Astrocyte of the spinal cord (primary cell): Measurements from ENCODE around the gene SCAMP4.
"Not testable (repeated sequence)": the region's sequence is repeated elsewhere in the genome, so short reads cannot be mapped to it uniquely, and the experiment has no call there.

Source experiments
- DNase-seq: peaks from one replicate; pipeline ENCODE4 v3.0.0; 2011; ENCODE audit warnings: low read depth, low spot score
- H3K4me3 ChIP-seq: 2 replicates; pipeline ENCODE4 v1.5.1; 2011; ENCODE audit warnings: low read depth, mild to moderate bottlenecking, low read length, moderate library complexity
- CTCF ChIP-seq: IDR thresholded peaks from 2 replicates; pipeline ENCODE4 v1.5.1; 2012; ENCODE audit warnings: low read depth, mild to moderate bottlenecking, low read length, inconsistent platforms
- in situ Hi-C: cut with HindIII; loops from 2 replicates; pipeline ENCODE4 v1.10.0; 2017; ENCODE audit warnings: low sequenced_read_pairs

SCAMP4 gene

GRCh38 chr19:1882786-1883692 is 22.2 kb upstream of the SCAMP4 start:
- DNase-seq, result no peak
- H3K4me3 ChIP-seq, result no peak overlapping the region
- TF ChIP-seq CTCF, result no peak
- in situ Hi-C loops, result no loop called here

- TF ChIP-seq CTCF, result no peak
- in situ Hi-C loops, result no loop called here
- H3K4me3 ChIP-seq, result peak overlapping the region; percentile 90
- DNase-seq, result no peak
Measured at GRCh38 chr19:1883784-1884183, 21.4 kb upstream of the SCAMP4 start.

- DNase-seq, result no peak
- peak overlapping the region; percentile 90 for H3K4me3 ChIP-seq
- in situ Hi-C loops, result no loop called here
- no peak for TF ChIP-seq CTCF
Measured at GRCh38 chr19:1884291-1884718, 20.9 kb upstream of the SCAMP4 start.

- in situ Hi-C loops, result no loop called here
- H3K4me3 ChIP-seq, result peak overlapping the region; percentile 90
- TF ChIP-seq CTCF, result no peak
- no peak for DNase-seq
Measured at GRCh38 chr19:1884719-1885334, 20.4 kb upstream of the SCAMP4 start.

GRCh38 chr19:1885398-1886119 is 19.6 kb upstream of the SCAMP4 start, which contains the start of gene ABHD17A:
TSS of gene ABHD17A (minus strand) at chr19:1885496. CDS start at chr19:1881566, 3,930 bp downstream.
- peak within 1 kb of the TSS; percentile 90 for H3K4me3 ChIP-seq
- peak; percentile 91 for DNase-seq
- in situ Hi-C loops, result not testable (repeated sequence)

GRCh38 chr19:1886360-1886759 is 18.8 kb upstream of the SCAMP4 start:
- DNase-seq, in situ Hi-C loops, H3K4me3 ChIP-seq: not testable (repeated sequence)

- in situ Hi-C loops, result no loop called here
- DNase-seq, result no peak
- no peak for TF ChIP-seq CTCF
- no peak overlapping the region for H3K4me3 ChIP-seq
Measured at GRCh38 chr19:1888385-1888784, 16.8 kb upstream of the SCAMP4 start.
